ENCODE measurements around the gene STAMBP. TPM values are rescaled to one million over a fixed set of nuclear protein-coding genes. Genes with fewer than 3 reads are reported as not detected.

Gene STAMBP
- total and polyA plus RNA-seq, 9 of the 15 experiments (the other 6 are each of a cell fraction or from before 2014, with no cell fraction given): 36.9 to 75.2 (median 48.8) TPM

GRCh38 chr2:73779467-73780236 lies 49.1 kb upstream of the STAMBP start, which contains the start of gene DUSP11 (continued):
- TF ChIP-seq SMARCE1 (IDR thresholded peaks at IDR 0.05) (no peak), ZNF3 (CRISPR knock-in tag; IDR thresholded peaks at IDR 0.05) (no peak), EZH2 (IDR thresholded peaks at IDR 0.05; ENCODE audit: borderline replicate concordance, low read depth, low read length) (no peak), YY1 (IDR thresholded peaks at IDR 0.05; ENCODE audit: borderline replicate concordance in 1 of 3, control insufficient read depth in 1 of 3, extremely low read depth in 1 of 3, insufficient read depth in 3 of 3, insufficient read length in 1 of 3, insufficient replicate concordance in 2 of 3, low read depth in 1 of 3, low read length in 2 of 3) (peak in 2 of 3 experiments; percentile 74 to 85), ZNF444 (CRISPR knock-in tag; IDR thresholded peaks at IDR 0.05) (no peak), REST (IDR thresholded peaks at IDR 0.05; ENCODE audit: borderline replicate concordance) (peak; percentile 30; the same call in 1 of the 2 replicates), REST (CRISPR knock-in tag; IDR thresholded peaks at IDR 0.05; ENCODE audit: low read depth) (peak; percentile 39; the same call in 1 of the 2 replicates), DDX20 (tag; IDR thresholded peaks at IDR 0.05; ENCODE audit: low read depth) (no peak), ZNF707 (CRISPR knock-in tag; conservative IDR thresholded peaks at IDR 0.05) (no peak), ZNF589 (CRISPR knock-in tag; IDR thresholded peaks at IDR 0.05; ENCODE audit: low read depth) (no peak), ZNF324 (CRISPR knock-in tag; IDR thresholded peaks at IDR 0.05) (no peak), SOX6 (IDR thresholded peaks at IDR 0.05) (no peak; the same call in 1 of the 2 replicates), BRD4 (IDR thresholded peaks at IDR 0.05) (no peak), ZNF511 (CRISPR knock-in tag; IDR thresholded peaks at IDR 0.05) (no peak)
- TF ChIP-seq, protein P1, sequence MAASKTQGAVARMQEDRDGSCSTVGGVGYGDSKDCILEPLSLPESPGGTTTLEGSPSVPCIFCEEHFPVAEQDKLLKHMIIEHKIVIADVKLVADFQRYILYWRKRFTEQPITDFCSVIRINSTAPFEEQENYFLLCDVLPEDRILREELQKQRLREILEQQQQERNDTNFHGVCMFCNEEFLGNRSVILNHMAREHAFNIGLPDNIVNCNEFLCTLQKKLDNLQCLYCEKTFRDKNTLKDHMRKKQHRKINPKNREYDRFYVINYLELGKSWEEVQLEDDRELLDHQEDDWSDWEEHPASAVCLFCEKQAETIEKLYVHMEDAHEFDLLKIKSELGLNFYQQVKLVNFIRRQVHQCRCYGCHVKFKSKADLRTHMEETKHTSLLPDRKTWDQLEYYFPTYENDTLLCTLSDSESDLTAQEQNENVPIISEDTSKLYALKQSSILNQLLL (CRISPR knock-in tag; IDR thresholded peaks at IDR 0.05; ENCODE audit: borderline replicate concordance): no peak
- TF ChIP-seq, protein P2, sequence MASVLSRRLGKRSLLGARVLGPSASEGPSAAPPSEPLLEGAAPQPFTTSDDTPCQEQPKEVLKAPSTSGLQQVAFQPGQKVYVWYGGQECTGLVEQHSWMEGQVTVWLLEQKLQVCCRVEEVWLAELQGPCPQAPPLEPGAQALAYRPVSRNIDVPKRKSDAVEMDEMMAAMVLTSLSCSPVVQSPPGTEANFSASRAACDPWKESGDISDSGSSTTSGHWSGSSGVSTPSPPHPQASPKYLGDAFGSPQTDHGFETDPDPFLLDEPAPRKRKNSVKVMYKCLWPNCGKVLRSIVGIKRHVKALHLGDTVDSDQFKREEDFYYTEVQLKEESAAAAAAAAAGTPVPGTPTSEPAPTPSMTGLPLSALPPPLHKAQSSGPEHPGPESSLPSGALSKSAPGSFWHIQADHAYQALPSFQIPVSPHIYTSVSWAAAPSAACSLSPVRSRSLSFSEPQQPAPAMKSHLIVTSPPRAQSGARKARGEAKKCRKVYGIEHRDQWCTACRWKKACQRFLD (CRISPR knock-in tag; IDR thresholded peaks at IDR 0.05): 0 out of 2 replicates have a peak, but pooled peaks have one; percentile 38
